ENCODE data around the gene FDX1.

The FDX1 gene

GRCh38 chr11:110467556-110467955 lies 37.8 kb downstream of the FDX1 start:
- no peak for DNase-seq (ENCODE audit: low read depth in 2 of 2)

GRCh38 chr11:110468121-110468520 lies 38.4 kb downstream of the FDX1 start:
- DNase-seq (ENCODE audit: low read depth in 2 of 2): no peak

- no peak for DNase-seq (ENCODE audit: low read depth in 2 of 2)
Observed at GRCh38 chr11:110469127-110469526, 39.4 kb downstream of the FDX1 start.

- DNase-seq (ENCODE audit: low read depth in 2 of 2): no peak
Observed at GRCh38 chr11:110470716-110471115, 41.0 kb downstream of the FDX1 start.

GRCh38 chr11:110471371-110471770 lies 41.6 kb downstream of the FDX1 start:
- DNase-seq (ENCODE audit: low read depth in 2 of 2): no peak

GRCh38 chr11:110472858-110473257 lies 43.1 kb downstream of the FDX1 start:
- DNase-seq (ENCODE audit: low read depth in 2 of 2): no peak

GRCh38 chr11:110473706-110474105 lies 44.0 kb downstream of the FDX1 start:
- DNase-seq (ENCODE audit: low read depth in 2 of 2): no peak

GRCh38 chr11:110474578-110474977 lies 44.8 kb downstream of the FDX1 start:
- DNase-seq (ENCODE audit: low read depth in 2 of 2): no peak

GRCh38 chr11:110475671-110476070 lies 45.9 kb downstream of the FDX1 start:
- no peak for DNase-seq (ENCODE audit: low read depth in 2 of 2)

GRCh38 chr11:110478410-110478809 lies 48.7 kb downstream of the FDX1 start:
- no peak for DNase-seq (ENCODE audit: low read depth in 2 of 2)

GRCh38 chr11:110479108-110480101 lies 49.7 kb downstream of the FDX1 start:
- DNase-seq (ENCODE audit: low read depth in 2 of 2): no peak

GRCh38 chr11:110481523-110481922 lies 51.8 kb downstream of the FDX1 start:
- DNase-seq (ENCODE audit: low read depth in 2 of 2): no peak

GRCh38 chr11:110486156-110486555 lies 56.4 kb downstream of the FDX1 start:
- no peak for DNase-seq (ENCODE audit: low read depth in 2 of 2)

- no peak for DNase-seq (ENCODE audit: low read depth in 2 of 2)
Observed at GRCh38 chr11:110488446-110488845, 58.7 kb downstream of the FDX1 start.

- DNase-seq (ENCODE audit: low read depth in 2 of 2): no peak
Observed at GRCh38 chr11:110490886-110491285, 61.1 kb downstream of the FDX1 start.

- no peak for DNase-seq (ENCODE audit: low read depth in 2 of 2)
Observed at GRCh38 chr11:110491577-110492320, 62.0 kb downstream of the FDX1 start.

- no peak for DNase-seq (ENCODE audit: low read depth in 2 of 2)
Observed at GRCh38 chr11:110492321-110492685, 62.6 kb downstream of the FDX1 start.

- no peak for DNase-seq (ENCODE audit: low read depth in 2 of 2)
Observed at GRCh38 chr11:110493346-110493745, 63.6 kb downstream of the FDX1 start.

GRCh38 chr11:110497231-110497978 lies 67.7 kb downstream of the FDX1 start:
- no peak for DNase-seq (ENCODE audit: low read depth in 2 of 2)

GRCh38 chr11:110501428-110501827 lies 71.7 kb downstream of the FDX1 start:
- DNase-seq (ENCODE audit: low read depth in 2 of 2): no peak

GRCh38 chr11:110505528-110506284 lies 76.0 kb downstream of the FDX1 start:
- no peak for DNase-seq (ENCODE audit: low read depth in 2 of 2)

All from stimulated activated CD4-positive, alpha-beta T cell treated with anti-CD3 and anti-CD28 coated beads, Interleukin-4, amount 100 ng/mL, for 48 hours (primary cell).